Kasumi-1 (cell line): ENCODE results near the gene TUBB.

ENCODE experiments used
- DNase-seq, 2 experiments: peaks; one replicate each; lab custom pipeline; 2025; lab: John Stamatoyannopoulos, UW

TUBB gene

GRCh38 chr6:30719791-30720737 lies at the start of gene TUBB:
Gene TUBB, plus strand, starts transcription at chr6:30720352. Its CDS starts 155 bp downstream, at chr6:30720507.
- DNase-seq = peak; percentile 96 to 98

- DNase-seq = peak; percentile 68 to 79
These were observed 49.2 kb upstream of the TUBB start for GRCh38 chr6:30670760-30671527.

- DNase-seq = peak; percentile 96 to 97
These were observed 47.5 kb upstream of the TUBB start, which contains the start of gene DHX16 for GRCh38 chr6:30672445-30673253. Gene DHX16, minus strand, starts transcription at chr6:30673006. Its CDS starts 165 bp downstream, at chr6:30672841.

- DNase-seq = no peak
These were observed 43.4 kb upstream of the TUBB start for GRCh38 chr6:30676660-30677285.

- DNase-seq = peak; percentile 62 to 73
These were observed 41.0 kb upstream of the TUBB start for GRCh38 chr6:30678964-30679726.

- no peak for DNase-seq
These were observed 40.2 kb upstream of the TUBB start for GRCh38 chr6:30679765-30680535.

GRCh38 chr6:30681766-30682142 lies 38.4 kb upstream of the TUBB start:
- no peak for DNase-seq

GRCh38 chr6:30682143-30683117 lies 37.7 kb upstream of the TUBB start:
- DNase-seq = peak; percentile 98 to 99

- no peak for DNase-seq
These were observed 36.8 kb upstream of the TUBB start for GRCh38 chr6:30683183-30683979.

GRCh38 chr6:30683980-30684338 lies 36.2 kb upstream of the TUBB start:
- DNase-seq = no peak

GRCh38 chr6:30684386-30685156 lies 35.6 kb upstream of the TUBB start:
- DNase-seq = peak; percentile 80 to 85

GRCh38 chr6:30685157-30686008 lies 34.8 kb upstream of the TUBB start:
- peak; percentile 39 to 43 for DNase-seq

GRCh38 chr6:30686009-30686907 lies 33.9 kb upstream of the TUBB start, which contains the start of gene PPP1R18:
Gene PPP1R18, minus strand, starts transcription at chr6:30686645. Its CDS starts 627 bp downstream, at chr6:30686018.
- peak; percentile 61 to 68 for DNase-seq

GRCh38 chr6:30686908-30687658 lies 33.1 kb upstream of the TUBB start:
- DNase-seq = peak; percentile 92
